Measurements from ENCODE around the gene CATSPER3.

CATSPER3 gene

GRCh38 chr5:135059000-135059923 is 91.6 kb downstream of the CATSPER3 start:
- Mint-ChIP-seq H3K27ac (no peak overlapping the region), H3K4me1 (ENCODE audit: low read depth) (no peaks in the 10 kb centered on the region), H3K27me3 (ENCODE audit: low read depth) (peaks cover 10% of the 10 kb centered on the region), H3K36me3 (ENCODE audit: low read depth) (no peaks in the 10 kb centered on the region), H3K4me3 (no peak overlapping the region), H3K9me3 (no peaks in the 10 kb centered on the region)

- Mint-ChIP-seq H3K9me3 (no peaks in the 10 kb centered on the region), H3K27me3 (ENCODE audit: low read depth) (peaks cover 9% of the 10 kb centered on the region), H3K36me3 (ENCODE audit: low read depth) (no peaks in the 10 kb centered on the region), H3K27ac (no peak overlapping the region), H3K4me3 (no peak overlapping the region), H3K4me1 (ENCODE audit: low read depth) (no peaks in the 10 kb centered on the region)
Observed at GRCh38 chr5:135060021-135060420, 92.3 kb downstream of the CATSPER3 start.

DNA sequence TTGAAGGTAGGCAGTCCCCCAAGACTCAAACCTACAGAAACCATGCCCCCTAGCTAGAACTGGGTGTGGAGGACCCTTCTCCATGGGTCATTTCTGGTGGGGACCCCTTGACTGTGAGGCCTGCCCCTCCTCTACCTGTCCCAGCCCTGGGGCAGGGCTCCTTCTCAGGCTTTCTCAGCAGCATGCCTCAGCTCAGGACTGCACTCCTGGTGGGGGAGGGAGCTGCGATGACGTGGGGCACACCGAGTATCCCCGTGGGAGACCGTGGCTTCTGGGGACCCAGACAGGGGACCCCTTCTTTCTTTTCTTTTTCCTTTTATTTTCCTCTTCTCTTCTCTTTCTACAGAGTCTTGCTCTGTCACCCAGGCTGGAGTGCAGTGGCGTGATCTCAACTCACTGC is 93.3 kb downstream of the CATSPER3 start:
- H3K9me3 Mint-ChIP-seq, result no peaks in the 10 kb centered on the region
- H3K4me1 Mint-ChIP-seq (ENCODE audit: low read depth), result no peaks in the 10 kb centered on the region
- H3K4me3 Mint-ChIP-seq, result no peak overlapping the region
- no peak overlapping the region for H3K27ac Mint-ChIP-seq
- H3K36me3 Mint-ChIP-seq (ENCODE audit: low read depth), result no peaks in the 10 kb centered on the region
- peaks cover 9% of the 10 kb centered on the region for H3K27me3 Mint-ChIP-seq (ENCODE audit: low read depth)
